ENCODE results near the gene GZMA. TPM values are rescaled to one million over a fixed set of nuclear protein-coding genes. Genes with fewer than 3 reads are reported as not detected.
"Not testable (repeated sequence)": the region's sequence is repeated elsewhere in the genome, so short reads cannot be mapped to it uniquely, and the experiment has no call there.

GZMA gene
- total RNA-seq, 1 experiment from 2014 or later: not detected

GRCh38 chr5:55104946-55105701 lies 2.7 kb downstream of the GZMA start:
- Histone ChIP-seq H4K8ac (replicated peaks; ENCODE audit: insufficient read length, low read depth, low read length) (no peak overlapping the region), H2BK120ac (ENCODE audit: low read depth, low read length, poor library complexity, severe bottlenecking) (no peak overlapping the region), H3K23ac (ENCODE audit: insufficient read length, low read depth, low read length) (no peak overlapping the region), H2AFZ (ENCODE audit: low read length) (no peak overlapping the region), H3K79me2 (ENCODE audit: insufficient read depth, low read length) (no peaks in the 10 kb centered on the region), H3K9ac (ENCODE audit: extremely low read depth, insufficient read length, low read length) (no peak overlapping the region), H2BK15ac (ENCODE audit: low read depth, low read length) (no peak overlapping the region), H3K27me3 (ENCODE audit: insufficient read depth, low read length) (no peaks in the 10 kb centered on the region), H2BK12ac (ENCODE audit: insufficient read length, low read depth, low read length) (no peak overlapping the region), H3K9me3 (ENCODE audit: control insufficient read depth, low read depth, low read length) (no peaks in the 10 kb centered on the region), H3K14ac (ENCODE audit: insufficient read depth, low read length) (no peak overlapping the region), H2AK5ac (ENCODE audit: insufficient read length, low read length) (no peak overlapping the region), H3K79me1 (ENCODE audit: insufficient read depth, low read depth, low read length, poor library complexity, severe bottlenecking) (no peaks in the 10 kb centered on the region), H4K20me1 (ENCODE audit: control insufficient read depth, insufficient read depth, insufficient read length) (no peaks in the 10 kb centered on the region), H3K4me2 (ENCODE audit: insufficient read depth, insufficient read length, low read length) (no peak overlapping the region), H3K56ac (ENCODE audit: insufficient read length, low read depth, low read length) (no peak overlapping the region), H4K5ac (ENCODE audit: insufficient read length, low read depth, low read length) (no peak overlapping the region), H3K27ac (ENCODE audit: insufficient read length, low read depth, low read length) (no peak overlapping the region), H2BK5ac (ENCODE audit: insufficient read length, low read length) (no peak overlapping the region), H4K91ac (ENCODE audit: insufficient read length, low read depth, low read length) (no peak overlapping the region), H2BK20ac (ENCODE audit: low read depth, low read length, poor library complexity, severe bottlenecking) (no peak overlapping the region), H3K4ac (ENCODE audit: low read depth, low read length) (no peak overlapping the region), H3T11ph (ENCODE audit: low read length) (no peak overlapping the region), H3K18ac (ENCODE audit: insufficient read length, low read depth, low read length) (no peak overlapping the region), H3K4me1 (ENCODE audit: insufficient read depth, low read length) (peaks cover 1% of the 10 kb centered on the region), H3K23me2 (ENCODE audit: insufficient read length, low read depth, low read length, poor library complexity, severe bottlenecking) (no peaks in the 10 kb centered on the region)
- no peak for DNase-seq
- Mint-ChIP-seq H3K27me3 (ENCODE audit: low read depth) (peaks cover 2% of the 10 kb centered on the region; the same call in 1 of the 2 replicates), H3K4me1 (peaks cover 9 to 12% of the 10 kb centered on the region in 2 experiments), H3K27ac (no peak overlapping the region), H3K9me3 (peaks cover 5% of the 10 kb centered on the region in 2 experiments; a peak in 2 of 5 replicates), H3K36me3 (ENCODE audit: insufficient read depth in 1 of 3, low read depth in 3 of 3) (no peaks in the 10 kb centered on the region), H3K4me3 (no peak overlapping the region)
- TF ChIP-seq, protein P1, sequence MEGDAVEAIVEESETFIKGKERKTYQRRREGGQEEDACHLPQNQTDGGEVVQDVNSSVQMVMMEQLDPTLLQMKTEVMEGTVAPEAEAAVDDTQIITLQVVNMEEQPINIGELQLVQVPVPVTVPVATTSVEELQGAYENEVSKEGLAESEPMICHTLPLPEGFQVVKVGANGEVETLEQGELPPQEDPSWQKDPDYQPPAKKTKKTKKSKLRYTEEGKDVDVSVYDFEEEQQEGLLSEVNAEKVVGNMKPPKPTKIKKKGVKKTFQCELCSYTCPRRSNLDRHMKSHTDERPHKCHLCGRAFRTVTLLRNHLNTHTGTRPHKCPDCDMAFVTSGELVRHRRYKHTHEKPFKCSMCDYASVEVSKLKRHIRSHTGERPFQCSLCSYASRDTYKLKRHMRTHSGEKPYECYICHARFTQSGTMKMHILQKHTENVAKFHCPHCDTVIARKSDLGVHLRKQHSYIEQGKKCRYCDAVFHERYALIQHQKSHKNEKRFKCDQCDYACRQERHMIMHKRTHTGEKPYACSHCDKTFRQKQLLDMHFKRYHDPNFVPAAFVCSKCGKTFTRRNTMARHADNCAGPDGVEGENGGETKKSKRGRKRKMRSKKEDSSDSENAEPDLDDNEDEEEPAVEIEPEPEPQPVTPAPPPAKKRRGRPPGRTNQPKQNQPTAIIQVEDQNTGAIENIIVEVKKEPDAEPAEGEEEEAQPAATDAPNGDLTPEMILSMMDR (conservative IDR thresholded peaks at IDR 0.05): no peak
- no CpG with 5 or more reads among the region's 5 CpGs for WGBS (ENCODE audit: extremely low coverage, insufficient read length, low lambda C conversion rate)

GRCh38 chr5:55105976-55106375 lies 3.5 kb downstream of the GZMA start:
- H3K27me3 ChIP-seq (ENCODE audit: insufficient read depth, low read length); H2BK120ac ChIP-seq (ENCODE audit: low read depth, low read length, poor library complexity, severe bottlenecking); H4K8ac ChIP-seq (replicated peaks; ENCODE audit: insufficient read length, low read depth, low read length); H3K36me3 Mint-ChIP-seq (ENCODE audit: insufficient read depth in 1 of 3, low read depth in 3 of 3); H3T11ph ChIP-seq (ENCODE audit: low read length); H3K23ac ChIP-seq (ENCODE audit: insufficient read length, low read depth, low read length); H4K5ac ChIP-seq (ENCODE audit: insufficient read length, low read depth, low read length); H4K91ac ChIP-seq (ENCODE audit: insufficient read length, low read depth, low read length); H3K4me1 ChIP-seq (ENCODE audit: insufficient read depth, low read length); DNase-seq; H3K18ac ChIP-seq (ENCODE audit: insufficient read length, low read depth, low read length); H3K79me2 ChIP-seq (ENCODE audit: insufficient read depth, low read length); H3K4me3 Mint-ChIP-seq; H2BK12ac ChIP-seq (ENCODE audit: insufficient read length, low read depth, low read length); H3K23me2 ChIP-seq (ENCODE audit: insufficient read length, low read depth, low read length, poor library complexity, severe bottlenecking); H3K9me3 Mint-ChIP-seq; H3K56ac ChIP-seq (ENCODE audit: insufficient read length, low read depth, low read length); H3K27ac Mint-ChIP-seq; H3K9me3 ChIP-seq (ENCODE audit: control insufficient read depth, low read depth, low read length); H3K27me3 Mint-ChIP-seq (ENCODE audit: low read depth); H2AFZ ChIP-seq (ENCODE audit: low read length); H3K9ac ChIP-seq (ENCODE audit: extremely low read depth, insufficient read length, low read length); H3K4ac ChIP-seq (ENCODE audit: low read depth, low read length); H3K27ac ChIP-seq (ENCODE audit: insufficient read length, low read depth, low read length); H3K14ac ChIP-seq (ENCODE audit: insufficient read depth, low read length); H4K20me1 ChIP-seq (ENCODE audit: control insufficient read depth, insufficient read depth, insufficient read length); H2AK5ac ChIP-seq (ENCODE audit: insufficient read length, low read length); H2BK5ac ChIP-seq (ENCODE audit: insufficient read length, low read length); H2BK20ac ChIP-seq (ENCODE audit: low read depth, low read length, poor library complexity, severe bottlenecking); H2BK15ac ChIP-seq (ENCODE audit: low read depth, low read length); H3K4me2 ChIP-seq (ENCODE audit: insufficient read depth, insufficient read length, low read length); H3K79me1 ChIP-seq (ENCODE audit: insufficient read depth, low read depth, low read length, poor library complexity, severe bottlenecking): not testable (repeated sequence)
- peaks cover 14 to 18% of the 10 kb centered on the region in 2 experiments for H3K4me1 Mint-ChIP-seq
